KMS-11 (cell line): ENCODE data around the gene PLXNA4.

Source experiments
- H2AFZ ChIP-seq: fragments of 200-600 bp; sonication (generic); 2 replicates; pipeline ENCODE4 v1.6.1; 2016; ENCODE audit warnings: antibody characterized with exemption, mixed run types, low read depth
- H3K27ac ChIP-seq: fragments of 200-600 bp; sonication (generic); 2 replicates; pipeline ENCODE4 v1.6.1; 2016; ENCODE audit warnings: mild to moderate bottlenecking, mixed run types
- H3K27me3 ChIP-seq: fragments of 200-600 bp; sonication (generic); 2 replicates; pipeline ENCODE4 v1.6.1; 2017; ENCODE audit warnings: mild to moderate bottlenecking, low read depth, mixed run types, moderate library complexity; ENCODE audit not compliant: insufficient read depth
- H3K36me3 ChIP-seq: fragments of 200-600 bp; sonication (generic); 2 replicates; pipeline ENCODE4 v1.6.1; 2017; ENCODE audit warnings: mild to moderate bottlenecking, mixed run types; ENCODE audit not compliant: insufficient read depth
- H3K4me1 ChIP-seq: fragments of 200-600 bp; sonication (generic); 2 replicates; pipeline ENCODE4 v1.6.1; 2016; ENCODE audit warnings: mild to moderate bottlenecking, low read depth, mixed run types; ENCODE audit not compliant: poor library complexity, severe bottlenecking
- H3K4me2 ChIP-seq: fragments of 200-600 bp; sonication (generic); 2 replicates; pipeline ENCODE4 v1.7.0; 2016; ENCODE audit warnings: mild to moderate bottlenecking, mixed run types
- H3K4me3 ChIP-seq: fragments of 200-600 bp; sonication (generic); IDR thresholded peaks from 2 replicates; pipeline ENCODE4 v1.6.1; 2017; ENCODE audit warnings: low read depth, low read length, mixed read lengths; ENCODE audit not compliant: insufficient read depth
- H3K79me2 ChIP-seq: fragments of 200-600 bp; sonication (generic); 2 replicates; pipeline ENCODE4 v1.6.1; 2016; ENCODE audit warnings: low read depth, mixed run types; ENCODE audit not compliant: insufficient read depth
- H3K9ac ChIP-seq: fragments of 200-600 bp; sonication (generic); 2 replicates; pipeline ENCODE4 v1.6.1; 2016; ENCODE audit warnings: mild to moderate bottlenecking, mixed run types
- H4K20me1 ChIP-seq: fragments of 200-600 bp; sonication (generic); 2 replicates; pipeline ENCODE4 v1.6.1; 2016; ENCODE audit warnings: mild to moderate bottlenecking, mixed run types; ENCODE audit not compliant: insufficient read depth
- TF ChIP-seq, protein P1 (sequence below): fragments of 200-600 bp; sonication (generic); conservative IDR thresholded peaks from 2 replicates; pipeline ENCODE4 v1.6.1; 2017; ENCODE audit warnings: low read depth, mild to moderate bottlenecking, antibody characterized with exemption, low read length, moderate library complexity, mixed read lengths

Gene PLXNA4

GRCh38 chr7:132607656-132608055 is 31.4 kb upstream of the PLXNA4 start:
- Histone ChIP-seq H3K9ac (no peak overlapping the region), H3K79me2 (no peaks in the 10 kb centered on the region), H4K20me1 (no peaks in the 10 kb centered on the region), H3K27me3 (no peaks in the 10 kb centered on the region), H3K4me1 (no peaks in the 10 kb centered on the region), H3K4me3 (no peak overlapping the region), H2AFZ (no peak overlapping the region), H3K27ac (no peak overlapping the region), H3K36me3 (no peaks in the 10 kb centered on the region), H3K4me2 (no peak overlapping the region)
- TF ChIP-seq, protein P1, sequence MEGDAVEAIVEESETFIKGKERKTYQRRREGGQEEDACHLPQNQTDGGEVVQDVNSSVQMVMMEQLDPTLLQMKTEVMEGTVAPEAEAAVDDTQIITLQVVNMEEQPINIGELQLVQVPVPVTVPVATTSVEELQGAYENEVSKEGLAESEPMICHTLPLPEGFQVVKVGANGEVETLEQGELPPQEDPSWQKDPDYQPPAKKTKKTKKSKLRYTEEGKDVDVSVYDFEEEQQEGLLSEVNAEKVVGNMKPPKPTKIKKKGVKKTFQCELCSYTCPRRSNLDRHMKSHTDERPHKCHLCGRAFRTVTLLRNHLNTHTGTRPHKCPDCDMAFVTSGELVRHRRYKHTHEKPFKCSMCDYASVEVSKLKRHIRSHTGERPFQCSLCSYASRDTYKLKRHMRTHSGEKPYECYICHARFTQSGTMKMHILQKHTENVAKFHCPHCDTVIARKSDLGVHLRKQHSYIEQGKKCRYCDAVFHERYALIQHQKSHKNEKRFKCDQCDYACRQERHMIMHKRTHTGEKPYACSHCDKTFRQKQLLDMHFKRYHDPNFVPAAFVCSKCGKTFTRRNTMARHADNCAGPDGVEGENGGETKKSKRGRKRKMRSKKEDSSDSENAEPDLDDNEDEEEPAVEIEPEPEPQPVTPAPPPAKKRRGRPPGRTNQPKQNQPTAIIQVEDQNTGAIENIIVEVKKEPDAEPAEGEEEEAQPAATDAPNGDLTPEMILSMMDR: no peak

DNA sequence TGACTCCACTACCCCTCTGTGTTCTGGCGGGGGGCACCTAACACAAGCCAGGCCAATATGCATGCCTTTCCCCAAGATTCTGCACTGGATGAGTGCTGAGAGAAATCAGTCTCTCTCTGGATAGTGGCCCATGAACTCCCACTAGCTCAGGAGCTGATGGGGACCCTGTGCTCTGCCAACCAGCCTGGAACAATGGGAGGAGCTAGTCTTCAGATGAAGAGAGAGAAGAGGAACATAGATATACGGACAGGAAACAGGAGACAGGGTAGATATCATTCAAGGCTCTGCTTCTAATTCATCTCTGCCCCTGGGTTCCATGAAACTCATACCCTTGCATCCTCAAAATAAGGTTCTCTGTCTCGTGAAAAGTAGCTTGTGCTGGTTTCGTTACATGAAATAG is 27.9 kb upstream of the PLXNA4 start:
- no peak overlapping the region for H3K4me3 ChIP-seq
- TF ChIP-seq, protein P1: no peak
- H3K79me2 ChIP-seq: no peaks in the 10 kb centered on the region
- H3K9ac ChIP-seq: no peak overlapping the region
- H3K4me2 ChIP-seq: no peak overlapping the region
- no peaks in the 10 kb centered on the region for H3K27me3 ChIP-seq
- H2AFZ ChIP-seq: no peak overlapping the region
- H3K36me3 ChIP-seq: no peaks in the 10 kb centered on the region
- no peaks in the 10 kb centered on the region for H4K20me1 ChIP-seq
- H3K4me1 ChIP-seq: no peaks in the 10 kb centered on the region
- no peak overlapping the region for H3K27ac ChIP-seq

- Histone ChIP-seq H4K20me1 (no peaks in the 10 kb centered on the region), H3K4me1 (no peaks in the 10 kb centered on the region), H3K4me2 (no peak overlapping the region), H3K9ac (no peak overlapping the region), H3K27ac (no peak overlapping the region), H3K27me3 (no peaks in the 10 kb centered on the region), H3K79me2 (no peaks in the 10 kb centered on the region), H3K4me3 (no peak overlapping the region), H2AFZ (no peak overlapping the region), H3K36me3 (no peaks in the 10 kb centered on the region)
- TF ChIP-seq, protein P1: no peak
Observed at GRCh38 chr7:132603220-132603833, 27.1 kb upstream of the PLXNA4 start.

GRCh38 chr7:132601783-132602182 is 25.5 kb upstream of the PLXNA4 start:
- Histone ChIP-seq H3K4me3 (no peak overlapping the region), H2AFZ (no peak overlapping the region), H3K4me2 (no peak overlapping the region), H3K9ac (no peak overlapping the region), H3K4me1 (no peaks in the 10 kb centered on the region), H3K27ac (no peak overlapping the region), H3K79me2 (no peaks in the 10 kb centered on the region), H3K36me3 (no peaks in the 10 kb centered on the region), H3K27me3 (no peaks in the 10 kb centered on the region), H4K20me1 (no peaks in the 10 kb centered on the region)
- TF ChIP-seq, protein P1: no peak
